SU-DHL-6 (cell line): ENCODE results near the gene AK1.

Source experiments
- H2AFZ ChIP-seq: fragments of 200-600 bp; sonication (generic); 2 replicates; pipeline ENCODE4 v1.6.1; 2014; ENCODE audit warnings: low read depth, mild to moderate bottlenecking, moderate library complexity, mixed read lengths, antibody characterized with exemption, low read length; ENCODE audit not compliant: severe bottlenecking
- H3F3A ChIP-seq: fragments of 200-600 bp; shearing (Covaris generic); 2 replicates; pipeline ENCODE4 v1.6.0; 2016; ENCODE audit warnings: antibody characterized with exemption, mild to moderate bottlenecking; ENCODE audit not compliant: insufficient read depth
- H3K27ac ChIP-seq: fragments of 200-600 bp; sonication (generic); 2 replicates; pipeline ENCODE4 v1.5.1; 2016; ENCODE audit warnings: low read depth, mild to moderate bottlenecking, low read length, moderate library complexity, mixed read lengths
- H3K27me3 ChIP-seq: fragments of 200-600 bp; sonication (generic), shearing (Covaris generic); 2 replicates; pipeline ENCODE4 v1.6.0; 2014; ENCODE audit warnings: mild to moderate bottlenecking, low read length
- H3K36me3 ChIP-seq: fragments of 200-600 bp; sonication (generic); 2 replicates; pipeline ENCODE4 v1.6.1; 2014; ENCODE audit warnings: mild to moderate bottlenecking, low read length, mixed read lengths
- H3K4me2 ChIP-seq: fragments of 300-600, 200-600 bp; shearing (Covaris generic), sonication (generic); 2 replicates; pipeline ENCODE4 v1.6.0; 2014; ENCODE audit warnings: low read length, low read depth, mild to moderate bottlenecking; ENCODE audit not compliant: poor library complexity, severe bottlenecking
- H3K4me3 ChIP-seq: fragments of 200-600 bp; sonication (generic); 2 replicates; pipeline ENCODE4 v1.5.1; 2014; ENCODE audit warnings: antibody characterized with exemption, low read length, mild to moderate bottlenecking, mixed read lengths; ENCODE audit not compliant: insufficient read depth, poor library complexity, severe bottlenecking
- H3K79me2 ChIP-seq: fragments of 200-600 bp; sonication (generic); 2 replicates; pipeline ENCODE4 v1.6.1; 2014; ENCODE audit warnings: mild to moderate bottlenecking, low read length, moderate library complexity; ENCODE audit not compliant: insufficient read depth
- H3K9ac ChIP-seq: fragments of 200-600 bp; sonication (generic); 2 replicates; pipeline ENCODE4 v1.7.0; 2014; ENCODE audit warnings: mild to moderate bottlenecking, low read length
- H3K9me2 ChIP-seq: fragments of 200-600 bp; sonication (generic); replicated peaks from 2 replicates; pipeline ENCODE4 v1.6.1; 2014; ENCODE audit warnings: low read length; ENCODE audit not compliant: insufficient read depth
- H3K9me3 ChIP-seq: fragments of 200-600 bp; sonication (generic); 2 replicates; pipeline ENCODE4 v1.6.1; 2014; ENCODE audit warnings: low read length, mixed read lengths; ENCODE audit not compliant: insufficient read depth
- H4K20me1 ChIP-seq: fragments of 200-600 bp; sonication (generic); 2 replicates; pipeline ENCODE4 v1.6.1; 2014; ENCODE audit warnings: low read depth, mild to moderate bottlenecking, antibody characterized with exemption, low read length, moderate library complexity, mixed read lengths
- CTCF ChIP-seq: fragments of 200-600 bp; sonication (generic); IDR thresholded peaks from one replicate; pipeline ENCODE4 v1.5.1; 2017; ENCODE audit warnings: antibody characterized with exemption, mild to moderate bottlenecking, low read length, moderate library complexity; ENCODE audit not compliant: insufficient read depth, poor library complexity, severe bottlenecking
- EZH2phosphoT487 ChIP-seq: fragments of 200-600 bp; sonication (generic), shearing (Covaris generic); conservative IDR thresholded peaks from 2 replicates; pipeline ENCODE4 v1.6.1; 2018; ENCODE audit warnings: mild to moderate bottlenecking, antibody characterized with exemption, low read length, moderate library complexity, mixed read lengths

The AK1 gene

GRCh38 chr9:127875306-127875966 is 2.0 kb downstream of the AK1 start:
- no peaks in the 10 kb centered on the region for H3K9me3 ChIP-seq
- no peak overlapping the region for H3K27ac ChIP-seq
- no peaks in the 10 kb centered on the region for H3F3A ChIP-seq
- H3K9me2 ChIP-seq = no peaks in the 10 kb centered on the region
- no peak overlapping the region for H2AFZ ChIP-seq
- no peaks in the 10 kb centered on the region for H4K20me1 ChIP-seq
- H3K4me2 ChIP-seq = no peak overlapping the region
- no peak overlapping the region for H3K4me3 ChIP-seq
- H3K79me2 ChIP-seq = no peaks in the 10 kb centered on the region
- TF ChIP-seq EZH2phosphoT487 = no peak
- H3K27me3 ChIP-seq = no peaks in the 10 kb centered on the region
- H3K9ac ChIP-seq = no peak overlapping the region
- H3K36me3 ChIP-seq = no peaks in the 10 kb centered on the region

GRCh38 chr9:127874301-127875221 is 2.9 kb downstream of the AK1 start:
- Histone ChIP-seq H3K79me2 (no peaks in the 10 kb centered on the region), H3K36me3 (no peaks in the 10 kb centered on the region), H2AFZ (no peak overlapping the region), H3K9me3 (no peaks in the 10 kb centered on the region), H3K27me3 (no peaks in the 10 kb centered on the region), H4K20me1 (no peaks in the 10 kb centered on the region), H3K9me2 (no peaks in the 10 kb centered on the region), H3F3A (no peaks in the 10 kb centered on the region), H3K9ac (no peak overlapping the region), H3K4me2 (no peak overlapping the region), H3K27ac (no peak overlapping the region), H3K4me3 (no peak overlapping the region)
- TF ChIP-seq CTCF (no peak), EZH2phosphoT487 (no peak)

GRCh38 chr9:127873886-127874285 is 3.6 kb downstream of the AK1 start:
- Histone ChIP-seq H3K4me2 (no peak overlapping the region), H3K27me3 (no peaks in the 10 kb centered on the region), H3K9ac (no peak overlapping the region), H3K27ac (no peak overlapping the region), H3K36me3 (no peaks in the 10 kb centered on the region), H3K4me3 (no peak overlapping the region), H3F3A (no peaks in the 10 kb centered on the region), H3K9me3 (no peaks in the 10 kb centered on the region), H3K79me2 (no peaks in the 10 kb centered on the region), H2AFZ (no peak overlapping the region), H3K9me2 (no peaks in the 10 kb centered on the region), H4K20me1 (no peaks in the 10 kb centered on the region)
- TF ChIP-seq CTCF (no peak), EZH2phosphoT487 (no peak)
